ENCODE data around the gene CDK6. TPM values are rescaled to one million over a fixed set of nuclear protein-coding genes. Genes with fewer than 3 reads are reported as not detected.
A peak's percentile ranks its signal among the peaks of the same experiment; 100 is the strongest.

CDK6 gene
- total and polyA plus RNA-seq, 4 donors = 1.6 to 66.4 (median 12.1) TPM

DNA sequence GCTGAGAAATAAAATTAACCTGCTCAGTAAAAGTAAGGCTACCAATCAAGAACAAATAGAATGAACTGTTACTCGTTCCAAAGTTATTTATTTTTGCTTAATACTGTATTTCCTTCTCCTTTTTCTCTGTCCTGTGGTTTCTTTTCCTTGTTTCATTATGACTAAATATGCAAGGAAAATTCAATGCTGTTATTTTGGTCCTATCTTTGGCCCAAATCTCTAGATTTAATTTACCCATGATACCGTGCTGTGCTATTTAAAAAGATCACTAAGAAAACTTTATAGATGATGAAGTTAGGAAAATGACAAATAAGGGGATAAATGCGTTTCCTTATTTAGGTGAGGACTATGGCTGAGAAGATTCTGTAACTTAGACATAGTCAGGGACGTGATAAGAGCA, 200.8 kb downstream of the CDK6 start:
- WGBS, 2 donors = 24 to 49% methylated on average over 4 of the region's 4 CpGs
- DNase-seq = no peak
- no peak overlapping the region for H3K4me3 ChIP-seq
- peaks cover 1 to 27% (median 5%) of the 10 kb centered on the region in 5 donors for H3K4me1 ChIP-seq (ENCODE audit: control insufficient read depth in 5 of 5, insufficient read depth in 5 of 5, low read length in 5 of 5)
- no peaks in the 10 kb centered on the region for H3K9me3 ChIP-seq (ENCODE audit: control insufficient read depth in 4 of 4, insufficient read depth in 3 of 4, low read length in 3 of 4)
- no peak for TF ChIP-seq CTCF (IDR thresholded peaks at IDR 0.05; ENCODE audit: control extremely low read depth, extremely low read depth)
- peaks cover 0 to 1% (median 0%) of the 10 kb centered on the region in 4 donors for H3K36me3 ChIP-seq (ENCODE audit: control insufficient read depth in 4 of 4, insufficient read depth in 4 of 4, low read length in 4 of 4)
- H3K27me3 ChIP-seq (ENCODE audit: control insufficient read depth in 3 of 3, insufficient read depth in 3 of 3, low read length in 2 of 3) = no peaks in the 10 kb centered on the region
- peak overlapping the region in 1 of 2 donors; percentile 77 for H3K27ac ChIP-seq (ENCODE audit: low read depth in 1 of 2, low read length in 1 of 2)
- no peak overlapping the region for H3K9ac ChIP-seq (ENCODE audit: insufficient read depth in 1 of 2, low read length in 2 of 2)
- ATAC-seq (ENCODE audit: insufficient read depth, low FRiP score) = no peak

DNA sequence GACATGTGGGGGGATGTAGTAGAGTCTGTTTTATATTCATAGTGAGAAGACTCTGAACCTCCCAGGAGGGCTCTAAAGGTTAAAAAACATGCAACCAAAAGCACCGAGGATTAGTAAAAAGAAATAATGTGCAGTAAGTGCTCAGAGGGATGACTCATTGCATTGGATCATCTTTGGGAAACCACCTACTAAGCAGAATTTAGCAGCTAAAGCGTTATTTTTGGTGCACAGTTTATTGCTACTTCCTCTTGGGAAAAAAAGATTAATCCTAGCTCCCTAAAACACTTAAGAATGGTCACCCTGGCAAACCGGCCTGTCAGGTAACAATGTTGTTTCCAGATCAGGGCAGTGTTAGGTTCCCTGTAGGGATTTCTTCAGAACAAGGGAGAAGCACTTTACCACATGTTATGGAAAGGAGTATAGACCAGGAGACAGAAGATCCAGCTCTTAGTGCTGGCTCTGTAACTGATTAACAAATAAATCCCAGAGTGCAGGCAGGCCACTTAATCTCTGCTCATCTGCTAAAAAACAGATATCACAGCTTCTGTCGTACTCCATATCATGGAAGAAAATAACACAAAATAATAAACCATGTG, 201.4 kb downstream of the CDK6 start:
- ATAC-seq (ENCODE audit: insufficient read depth, low FRiP score) (peak; percentile 39), DNase-seq (peak in 1 of 3 donors; percentile 40)
- peaks cover under 1 to 28% (median 5%) of the 10 kb centered on the region in 5 donors for H3K4me1 ChIP-seq (ENCODE audit: control insufficient read depth in 5 of 5, insufficient read depth in 5 of 5, low read length in 5 of 5)
- H3K27ac ChIP-seq (ENCODE audit: low read depth in 1 of 2, low read length in 1 of 2) = peak overlapping the region; percentile 0 to 77
- H3K27me3 ChIP-seq (ENCODE audit: control insufficient read depth in 3 of 3, insufficient read depth in 3 of 3, low read length in 2 of 3) = no peaks in the 10 kb centered on the region
- no peak overlapping the region for H3K4me3 ChIP-seq
- H3K9ac ChIP-seq (ENCODE audit: insufficient read depth in 1 of 2, low read length in 2 of 2) = no peak overlapping the region
- H3K9me3 ChIP-seq (ENCODE audit: control insufficient read depth in 4 of 4, insufficient read depth in 3 of 4, low read length in 3 of 4) = no peaks in the 10 kb centered on the region
- TF ChIP-seq CTCF (IDR thresholded peaks at IDR 0.05; ENCODE audit: control extremely low read depth, extremely low read depth) = no peak
- peaks cover 0 to 1% (median 0%) of the 10 kb centered on the region in 4 donors for H3K36me3 ChIP-seq (ENCODE audit: control insufficient read depth in 4 of 4, insufficient read depth in 4 of 4, low read length in 4 of 4)
- WGBS, 2 donors = 18 to 24% methylated on average over 4 of the region's 4 CpGs

DNA sequence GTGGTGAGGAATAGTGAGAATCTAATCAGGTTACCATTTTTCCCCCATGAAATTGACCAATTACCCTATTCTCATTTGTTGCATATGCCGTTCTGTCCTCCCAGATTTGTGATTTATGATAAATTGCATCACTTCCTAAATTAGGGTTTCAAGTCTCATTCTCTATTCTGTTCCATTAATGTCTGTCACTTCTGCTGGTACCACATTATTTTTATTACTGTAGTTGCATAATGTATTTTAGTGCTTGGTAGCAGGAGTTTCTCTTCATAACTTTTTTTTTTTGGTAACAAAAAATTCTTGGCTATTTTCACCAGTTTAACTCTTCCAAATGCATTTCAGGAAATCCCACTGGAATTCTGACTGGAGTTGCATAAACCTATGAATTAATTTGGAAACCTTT, 202.2 kb downstream of the CDK6 start:
- no peak overlapping the region for H3K27ac ChIP-seq (ENCODE audit: low read depth in 1 of 2, low read length in 1 of 2)
- H3K27me3 ChIP-seq (ENCODE audit: control insufficient read depth in 3 of 3, insufficient read depth in 3 of 3, low read length in 2 of 3) = no peaks in the 10 kb centered on the region
- peaks cover 0 to 1% (median 0%) of the 10 kb centered on the region in 4 donors for H3K36me3 ChIP-seq (ENCODE audit: control insufficient read depth in 4 of 4, insufficient read depth in 4 of 4, low read length in 4 of 4)
- TF ChIP-seq CTCF (IDR thresholded peaks at IDR 0.05; ENCODE audit: control extremely low read depth, extremely low read depth) = no peak
- peaks cover 0 to 24% (median 5%) of the 10 kb centered on the region in 5 donors for H3K4me1 ChIP-seq (ENCODE audit: control insufficient read depth in 5 of 5, insufficient read depth in 5 of 5, low read length in 5 of 5)
- peaks cover 0 to 5% (median under 1%) of the 10 kb centered on the region in 4 donors for H3K9me3 ChIP-seq (ENCODE audit: control insufficient read depth in 4 of 4, insufficient read depth in 3 of 4, low read length in 3 of 4)
- no peak overlapping the region for H3K4me3 ChIP-seq
- 16 to 44% methylated on average over 1 of the region's 1 CpG for WGBS, 2 donors
- ATAC-seq (ENCODE audit: insufficient read depth, low FRiP score) (no peak), DNase-seq (peak in 1 of 3 donors; percentile 34)
- H3K9ac ChIP-seq (ENCODE audit: insufficient read depth in 1 of 2, low read length in 2 of 2) = no peak overlapping the region

All from lung (tissue), 12 donors.